Neuronal stem cell (in vitro differentiated cells): Measurements from ENCODE around the gene MGRN1.
A peak's percentile ranks its signal among the peaks of the same experiment; 100 is the strongest.

ENCODE experiments used
- DNase-seq: peaks from one replicate; pipeline ENCODE4 v3.0.0-alpha.2; 2013; ENCODE audit warnings: low spot score
- H2AFZ ChIP-seq: one replicate; pipeline ENCODE4 v1.6.1; 2013; ENCODE audit warnings: mild to moderate bottlenecking, low read length, inconsistent platforms
- H2AK5ac ChIP-seq: 2 replicates; pipeline ENCODE4 v1.6.1; 2013; ENCODE audit warnings: low read depth, mild to moderate bottlenecking, inconsistent platforms, low read length, moderate library complexity, mixed read lengths
- H2BK120ac ChIP-seq: 2 replicates; pipeline ENCODE4 v1.6.1; 2013; ENCODE audit warnings: low read depth, mild to moderate bottlenecking, inconsistent platforms, low read length, moderate library complexity, mixed read lengths
- H2BK12ac ChIP-seq: one replicate; pipeline ENCODE4 v1.6.1; 2013; ENCODE audit warnings: low read length, inconsistent platforms
- H2BK15ac ChIP-seq: 2 replicates; pipeline ENCODE4 v1.6.1; 2013; ENCODE audit warnings: mild to moderate bottlenecking, low read length, inconsistent platforms, mixed read lengths
- H2BK5ac ChIP-seq: one replicate; pipeline ENCODE4 v1.6.1; 2013; ENCODE audit warnings: inconsistent platforms, mild to moderate bottlenecking, low read length, moderate library complexity
- H3K14ac ChIP-seq: one replicate; pipeline ENCODE4 v1.6.1; 2013; ENCODE audit warnings: low read length, inconsistent platforms
- H3K18ac ChIP-seq: 2 replicates; pipeline ENCODE4 v1.6.1; 2013; ENCODE audit warnings: low read length, inconsistent platforms
- H3K23ac ChIP-seq: 2 replicates; pipeline ENCODE4 v1.6.1; 2013; ENCODE audit warnings: low read depth, mild to moderate bottlenecking, mixed read lengths, low read length, inconsistent platforms; ENCODE audit not compliant: poor library complexity
- H3K27ac ChIP-seq: replicated peaks from 3 replicates; pipeline ENCODE4 v1.5.1; 2013; ENCODE audit warnings: low read length, inconsistent platforms
- H3K27me3 ChIP-seq, 3 experiments: 2 replicates each; pipeline ENCODE4 v1.6.1; 2013; ENCODE audit warnings: low read length in 3 of 3, mild to moderate bottlenecking in 2 of 3, inconsistent platforms in 1 of 3, low read depth in 1 of 3, mixed read lengths in 1 of 3, moderate library complexity in 1 of 3; ENCODE audit not compliant: control insufficient read depth in 3 of 3, insufficient read depth in 3 of 3
- H3K36me3 ChIP-seq, 2 donors: replicated peaks in 1 of 2; 2 replicates each; pipeline ENCODE4 v1.6.1; 2013; ENCODE audit warnings: low read length in 2 of 2; ENCODE audit not compliant: control insufficient read depth in 2 of 2, insufficient read depth in 2 of 2
- H3K4ac ChIP-seq: 2 replicates; pipeline ENCODE4 v1.6.1; 2013; ENCODE audit warnings: inconsistent platforms, mild to moderate bottlenecking, low read length, moderate library complexity
- H3K4me1 ChIP-seq, 2 donors: 1 replicate in 1 of 2; 2 replicates in 1 of 2; pipeline ENCODE4 v1.6.1; 2013; ENCODE audit warnings: low read length in 2 of 2, low read depth in 1 of 2; ENCODE audit not compliant: control insufficient read depth in 2 of 2, insufficient read depth in 1 of 2
- H3K4me2 ChIP-seq: one replicate; pipeline ENCODE4 v1.6.1; 2013; ENCODE audit warnings: mild to moderate bottlenecking, low read length, inconsistent platforms; ENCODE audit not compliant: insufficient read depth, poor library complexity, severe bottlenecking
- H3K4me3 ChIP-seq, 2 donors: 2 replicates each; pipeline ENCODE4 v1.5.1; 2013; ENCODE audit warnings: low read length in 2 of 2, mild to moderate bottlenecking in 2 of 2, inconsistent platforms in 1 of 2, moderate library complexity in 1 of 2
- H3K79me1 ChIP-seq: one replicate; pipeline ENCODE4 v1.6.1; 2013; ENCODE audit warnings: low read depth, mild to moderate bottlenecking, inconsistent platforms, low read length, moderate library complexity
- H3K9ac ChIP-seq: one replicate; pipeline ENCODE4 v1.6.1; 2013; ENCODE audit warnings: mild to moderate bottlenecking, low read depth, low read length, inconsistent platforms; ENCODE audit not compliant: poor library complexity
- H3K9me3 ChIP-seq, 2 donors: replicated peaks in 1 of 2; 2 replicates each; pipeline versions ENCODE3 to v1.6.1; 2013; ENCODE audit warnings: low read length in 2 of 2, mild to moderate bottlenecking in 2 of 2, inconsistent platforms in 1 of 2, low read depth in 1 of 2, mixed read lengths in 1 of 2, moderate library complexity in 1 of 2; ENCODE audit not compliant: control insufficient read depth in 2 of 2, insufficient read depth in 1 of 2
- H4K8ac ChIP-seq: one replicate; pipeline ENCODE4 v1.6.1; 2013; ENCODE audit warnings: low read depth, mild to moderate bottlenecking, inconsistent platforms, low read length, moderate library complexity
- H4K91ac ChIP-seq: one replicate; pipeline ENCODE4 v1.6.1; 2013; ENCODE audit warnings: low read length, low read depth, mild to moderate bottlenecking, inconsistent platforms; ENCODE audit not compliant: poor library complexity
- WGBS, 2 donors: extraction: QIAGEN DNeasy Blood & Tissue Kit; methylation state at CpG; one replicate each; pipeline ENCODE4 v1.1.7; 2013; ENCODE audit warnings: missing lambda C conversion rate in 2 of 2, mixed read lengths in 1 of 2; ENCODE audit not compliant: insufficient read length in 2 of 2, insufficient replicate concordance in 1 of 2; ENCODE audit errors: extremely low coverage in 2 of 2; 5-methylcytosine and 5-hydroxymethylcytosine counted together

Gene MGRN1

DNA sequence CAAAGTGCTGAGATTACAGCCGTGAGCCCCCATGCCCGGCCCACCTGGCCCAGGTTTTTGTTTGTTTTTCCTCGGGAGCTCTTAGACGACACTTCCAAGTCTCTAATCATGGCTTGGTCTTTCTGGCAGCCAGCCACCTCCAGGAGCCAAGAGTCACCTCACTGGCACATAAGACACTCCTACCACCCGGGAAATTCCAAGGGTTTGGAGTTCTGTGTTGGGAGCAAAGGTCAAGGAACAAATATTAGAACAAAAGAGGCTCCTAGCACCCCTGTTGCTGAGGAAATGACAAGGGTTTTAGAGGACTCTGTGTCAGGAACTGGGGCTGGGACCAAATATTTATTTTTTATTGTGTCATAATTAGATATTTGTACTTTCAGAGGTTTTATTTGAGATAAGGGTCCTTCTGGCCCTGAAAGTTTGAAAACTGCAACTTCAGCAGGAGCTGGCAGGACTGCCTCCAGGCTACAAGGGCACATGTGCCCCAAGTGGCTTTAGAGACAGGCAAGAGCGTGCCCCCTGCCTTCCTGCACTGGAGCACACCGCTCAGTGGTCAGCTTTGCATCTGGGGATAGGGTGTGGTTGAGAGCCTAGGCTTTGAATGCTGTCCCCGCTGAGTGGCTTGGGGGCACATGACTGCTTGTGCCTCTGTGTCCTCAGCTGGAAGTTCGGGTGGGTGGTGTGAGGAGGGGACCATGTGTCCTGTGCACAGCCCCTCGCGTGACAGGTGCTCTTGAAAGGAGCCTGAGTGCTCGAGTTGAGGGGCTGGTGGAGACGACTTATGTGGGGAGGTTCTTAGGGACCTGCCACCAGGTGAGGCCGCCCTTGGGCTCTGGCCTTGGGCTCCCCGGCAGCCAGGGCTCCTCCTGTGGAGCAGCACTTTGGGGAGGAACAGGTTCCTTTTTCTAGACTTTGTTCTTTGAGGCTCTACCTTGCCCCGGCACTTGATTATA lies 29.7 kb downstream of the MGRN1 start:
- DNase-seq: no peak
- H3K18ac ChIP-seq: no peak overlapping the region
- no CpG with 5 or more reads among the region's 16 CpGs for WGBS, 2 donors

DNA sequence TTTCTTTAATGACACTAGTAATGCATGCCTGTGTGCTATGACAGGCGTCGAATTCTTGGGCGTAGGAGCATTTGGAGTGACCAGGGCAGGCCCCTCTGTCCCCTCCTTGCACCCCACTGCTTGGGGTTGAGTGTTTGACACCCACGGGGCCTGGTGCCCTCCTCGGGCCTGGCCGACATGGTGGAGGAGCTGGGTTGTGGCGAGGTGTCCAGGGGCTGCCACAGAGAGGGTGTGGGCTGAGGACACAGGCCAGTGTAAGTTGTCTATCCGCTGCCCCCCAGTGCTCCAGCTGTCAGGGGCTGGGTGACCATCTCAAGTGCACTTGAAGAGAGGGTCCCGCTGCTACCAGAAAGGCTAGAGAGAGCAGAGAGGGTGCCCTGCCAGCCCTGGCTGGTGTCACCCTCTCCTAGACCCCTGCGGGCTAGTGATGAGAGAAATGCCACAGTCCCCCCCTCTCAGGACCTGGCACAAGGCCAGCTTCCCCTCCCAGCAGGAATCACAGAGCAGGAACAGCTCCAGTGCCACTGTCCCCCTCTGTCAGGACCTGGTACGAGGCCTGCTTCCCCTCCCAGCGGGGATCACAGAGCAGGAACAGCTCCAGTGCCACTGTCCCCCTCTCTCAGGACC lies 30.5 kb downstream of the MGRN1 start:
- DNase-seq: no peak
- Histone ChIP-seq H3K79me1 (peaks cover 12% of the 10 kb centered on the region), H3K14ac (no peak overlapping the region), H3K4ac (no peak overlapping the region), H3K9me3 (no peaks in the 10 kb centered on the region), H3K4me3 (no peak overlapping the region), H2BK12ac (no peak overlapping the region), H3K27ac (no peak overlapping the region), H3K4me1 (peaks cover 0 to 10% of the 10 kb centered on the region in 2 donors), H2BK120ac (no peak overlapping the region), H3K27me3 (no peaks in the 10 kb centered on the region), H2BK5ac (no peak overlapping the region), H3K36me3 (peaks cover 26 to 84% of the 10 kb centered on the region in 2 donors), H3K4me2 (no peak overlapping the region), H4K91ac (no peak overlapping the region), H2AK5ac (no peak overlapping the region), H4K8ac (no peak overlapping the region), H2AFZ (no peak overlapping the region), H3K9ac (no peak overlapping the region), H2BK15ac (no peak overlapping the region), H3K23ac (peak overlapping the region; percentile 89), H3K18ac (no peak overlapping the region)
- no CpG with 5 or more reads among the region's 12 CpGs for WGBS, 2 donors

More for the DNA sequence above, 29.7 kb downstream of the MGRN1 start:
- H3K23ac ChIP-seq: no peak overlapping the region
- H2BK12ac ChIP-seq: no peak overlapping the region
- H3K27ac ChIP-seq: no peak overlapping the region
- peaks cover 15% of the 10 kb centered on the region for H3K79me1 ChIP-seq
- H3K4me2 ChIP-seq: peak overlapping the region; percentile 11
- no peak overlapping the region for H4K91ac ChIP-seq
- no peaks in the 10 kb centered on the region for H3K9me3 ChIP-seq
- no peak overlapping the region for H3K9ac ChIP-seq
- no peak overlapping the region for H2BK120ac ChIP-seq
- H3K4ac ChIP-seq: no peak overlapping the region
- no peak overlapping the region for H2AK5ac ChIP-seq
- H3K36me3 ChIP-seq: peaks cover 26 to 83% of the 10 kb centered on the region in 2 donors
- H3K27me3 ChIP-seq: no peaks in the 10 kb centered on the region
- no peak overlapping the region for H3K14ac ChIP-seq
- peaks cover 0 to 2% of the 10 kb centered on the region in 2 donors for H3K4me1 ChIP-seq
- H2BK5ac ChIP-seq: no peak overlapping the region
- no peak overlapping the region for H2AFZ ChIP-seq
- H4K8ac ChIP-seq: no peak overlapping the region
- no peak overlapping the region for H3K4me3 ChIP-seq
- no peak overlapping the region for H2BK15ac ChIP-seq

DNA sequence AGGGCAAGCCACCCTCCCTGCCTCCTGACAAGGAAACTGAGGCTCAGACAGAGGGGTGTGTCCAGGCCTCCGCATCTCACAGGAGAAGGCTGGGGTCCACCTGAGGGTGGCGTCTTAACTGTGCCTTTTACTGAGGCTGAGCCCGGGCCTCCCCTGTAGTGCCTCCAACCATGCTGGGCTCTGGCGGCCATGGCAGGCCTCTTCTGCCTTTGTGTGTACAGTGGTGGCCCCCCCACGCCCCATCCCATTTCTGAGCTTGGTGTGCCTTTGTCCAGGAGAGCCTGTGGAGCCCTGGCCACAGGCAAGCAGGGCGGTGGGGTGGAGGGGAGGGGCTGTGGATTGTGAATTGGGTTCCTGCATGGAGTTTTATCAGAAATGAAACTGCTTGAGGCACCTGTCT lies 31.2 kb downstream of the MGRN1 start:
- Histone ChIP-seq H3K23ac (peak overlapping the region; percentile 89), H2AFZ (no peak overlapping the region), H2AK5ac (no peak overlapping the region), H2BK120ac (no peak overlapping the region), H3K27me3 (no peaks in the 10 kb centered on the region), H4K8ac (no peak overlapping the region), H3K27ac (no peak overlapping the region), H2BK15ac (no peak overlapping the region), H3K4me1 (peaks cover 2 to 16% of the 10 kb centered on the region in 2 donors), H3K36me3 (peaks cover 26 to 78% of the 10 kb centered on the region in 2 donors), H3K4ac (no peak overlapping the region), H2BK12ac (no peak overlapping the region), H3K18ac (no peak overlapping the region), H3K79me1 (peaks cover 13% of the 10 kb centered on the region), H3K4me3 (no peak overlapping the region), H3K4me2 (no peak overlapping the region), H4K91ac (no peak overlapping the region), H3K14ac (no peak overlapping the region), H2BK5ac (no peak overlapping the region), H3K9me3 (no peaks in the 10 kb centered on the region), H3K9ac (no peak overlapping the region)
- WGBS, 2 donors: no CpG with 5 or more reads among the region's 6 CpGs
- DNase-seq: no peak

GRCh38 chr16:4656221-4656620 lies 31.6 kb downstream of the MGRN1 start:
- Histone ChIP-seq H3K9ac (no peak overlapping the region), H2AFZ (no peak overlapping the region), H3K27me3 (no peaks in the 10 kb centered on the region), H3K9me3 (no peaks in the 10 kb centered on the region), H3K14ac (no peak overlapping the region), H4K8ac (no peak overlapping the region), H2BK15ac (no peak overlapping the region), H3K4ac (no peak overlapping the region), H3K4me2 (no peak overlapping the region), H3K79me1 (peaks cover 12% of the 10 kb centered on the region), H2AK5ac (no peak overlapping the region), H4K91ac (no peak overlapping the region), H2BK5ac (no peak overlapping the region), H3K27ac (no peak overlapping the region), H3K36me3 (peaks cover 23 to 76% of the 10 kb centered on the region in 2 donors), H3K4me3 (no peak overlapping the region), H3K18ac (no peak overlapping the region), H3K4me1 (peaks cover 2 to 18% of the 10 kb centered on the region in 2 donors), H2BK12ac (no peak overlapping the region), H2BK120ac (no peak overlapping the region), H3K23ac (no peak overlapping the region)
- no peak for DNase-seq
- no CpG with 5 or more reads among the region's 12 CpGs for WGBS, 2 donors
